Trophoblast cell (in vitro differentiated cells and primary cell): ENCODE measurements around the gene SLC51B.

ENCODE experiments used
- DNase-seq, 2 donors: peaks; one replicate each; pipeline ENCODE4 v3.0.0-alpha.2; 2016
- H2AFZ ChIP-seq: 2 replicates; pipeline ENCODE4 v1.6.1; 2013; ENCODE audit warnings: low read length, moderate library complexity, mild to moderate bottlenecking; ENCODE audit not compliant: insufficient read depth, poor library complexity
- H2AK5ac ChIP-seq: 2 replicates; pipeline ENCODE4 v1.6.1; 2013; ENCODE audit warnings: mild to moderate bottlenecking, low read length
- H2BK120ac ChIP-seq: 2 replicates; pipeline ENCODE4 v1.6.1; 2013; ENCODE audit warnings: low read length, mild to moderate bottlenecking, moderate library complexity; ENCODE audit not compliant: insufficient read depth, poor library complexity
- H2BK12ac ChIP-seq: 2 replicates; pipeline ENCODE4 v1.6.1; 2013; ENCODE audit warnings: mild to moderate bottlenecking, low read length, moderate library complexity
- H2BK5ac ChIP-seq: 2 replicates; pipeline ENCODE4 v1.6.1; 2013; ENCODE audit warnings: low read length, low read depth, moderate library complexity, mild to moderate bottlenecking; ENCODE audit not compliant: poor library complexity
- H3K14ac ChIP-seq: 2 replicates; pipeline ENCODE4 v1.6.1; 2013; ENCODE audit warnings: mild to moderate bottlenecking, low read length
- H3K18ac ChIP-seq: 2 replicates; pipeline ENCODE4 v1.6.1; 2013; ENCODE audit warnings: mild to moderate bottlenecking, low read length
- H3K23ac ChIP-seq: 2 replicates; pipeline ENCODE4 v1.6.1; 2013; ENCODE audit warnings: low read length
- H3K27ac ChIP-seq: 2 replicates; pipeline ENCODE4 v1.5.1; 2013; ENCODE audit warnings: low read depth, mild to moderate bottlenecking, inconsistent platforms, low read length, moderate library complexity
- H3K27me3 ChIP-seq: 2 replicates; pipeline ENCODE4 v1.6.1; 2013; ENCODE audit warnings: inconsistent platforms, mild to moderate bottlenecking, low read length, moderate library complexity; ENCODE audit not compliant: insufficient read depth
- H3K36me3 ChIP-seq, 2 experiments: 1 replicate in 1 of 2; 2 replicates in 1 of 2; pipeline ENCODE4 v1.6.1; 2013; ENCODE audit warnings: low read length in 2 of 2, mild to moderate bottlenecking in 2 of 2, moderate library complexity in 1 of 2; ENCODE audit not compliant: insufficient read depth in 2 of 2, control insufficient read depth in 1 of 2
- H3K4ac ChIP-seq: 2 replicates; pipeline ENCODE4 v1.6.1; 2013; ENCODE audit warnings: low read depth, mild to moderate bottlenecking, low read length, moderate library complexity
- H3K4me1 ChIP-seq, 2 experiments: 1 replicate in 1 of 2; 2 replicates in 1 of 2; pipeline ENCODE4 v1.6.1; 2013; ENCODE audit warnings: low read length in 2 of 2, mild to moderate bottlenecking in 2 of 2, moderate library complexity in 1 of 2; ENCODE audit not compliant: insufficient read depth in 2 of 2, control insufficient read depth in 1 of 2
- H3K4me2 ChIP-seq: 2 replicates; pipeline ENCODE4 v1.6.1; 2013; ENCODE audit warnings: inconsistent platforms, mild to moderate bottlenecking, low read length, moderate library complexity
- H3K4me3 ChIP-seq: 2 replicates; pipeline ENCODE4 v1.5.1; 2013; ENCODE audit warnings: mild to moderate bottlenecking, low read depth, low read length, inconsistent platforms
- H3K79me1 ChIP-seq: one replicate; pipeline ENCODE4 v1.6.1; 2013; ENCODE audit warnings: low read length
- H3K79me2 ChIP-seq: 2 replicates; pipeline ENCODE4 v1.6.1; 2013; ENCODE audit warnings: low read length, mild to moderate bottlenecking; ENCODE audit not compliant: control insufficient read depth, insufficient read depth, poor library complexity
- H3K9ac ChIP-seq: 2 replicates; pipeline ENCODE4 v1.6.1; 2013; ENCODE audit warnings: mild to moderate bottlenecking, low read length
- H3K9me3 ChIP-seq: 2 replicates; pipeline ENCODE4 v1.6.1; 2013; ENCODE audit warnings: low read depth, mild to moderate bottlenecking, control low read depth, inconsistent platforms, low read length; ENCODE audit not compliant: insufficient read depth
- H4K12ac ChIP-seq: 2 replicates; pipeline ENCODE4 v1.6.1; 2013; ENCODE audit warnings: low read depth, mild to moderate bottlenecking, low read length, moderate library complexity
- H4K8ac ChIP-seq: 2 replicates; pipeline ENCODE4 v1.6.1; 2013; ENCODE audit warnings: low read depth, mild to moderate bottlenecking, low read length, moderate library complexity
- H4K91ac ChIP-seq: one replicate; pipeline ENCODE4 v1.6.1; 2013; ENCODE audit warnings: low read depth, mild to moderate bottlenecking, low read length, moderate library complexity
- WGBS: extraction: QIAGEN DNeasy Blood & Tissue Kit; methylation state at CpG from one replicate; pipeline ENCODE4 v1.1.7; 2013; ENCODE audit warnings: missing lambda C conversion rate; ENCODE audit not compliant: insufficient read length, insufficient coverage; ENCODE audit errors: extremely low coverage; 5-methylcytosine and 5-hydroxymethylcytosine counted together

SLC51B gene

DNA sequence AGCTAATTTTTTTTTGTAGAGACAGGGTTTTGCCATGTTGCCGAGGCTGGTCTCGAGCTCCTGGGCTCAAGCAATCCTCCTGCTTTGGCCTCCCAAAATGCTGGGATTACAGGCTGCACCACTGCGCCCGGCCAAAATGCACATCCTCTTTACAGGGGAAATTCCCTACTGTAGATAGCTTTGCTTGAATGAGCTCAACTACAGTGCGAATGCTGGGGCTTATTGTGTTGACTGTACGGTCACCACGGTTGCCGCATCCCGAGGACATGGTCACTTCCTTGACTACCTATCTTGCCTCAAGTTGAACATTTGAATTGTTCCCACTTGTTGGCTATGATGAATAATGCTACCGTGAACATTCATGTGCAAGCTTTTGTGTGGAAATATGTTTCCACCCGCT lies 10.5 kb upstream of the SLC51B start:
- Histone ChIP-seq H3K79me2 (no peaks in the 10 kb centered on the region), H3K79me1 (no peaks in the 10 kb centered on the region), H3K4ac (no peak overlapping the region), H3K9me3 (peaks cover 2% of the 10 kb centered on the region), H2BK12ac (no peak overlapping the region), H3K27me3 (no peaks in the 10 kb centered on the region), H3K18ac (no peak overlapping the region), H2AFZ (no peak overlapping the region), H3K4me3 (no peak overlapping the region), H2BK120ac (no peak overlapping the region), H3K4me1 (peaks cover 0 to 2% of the 10 kb centered on the region in 2 experiments), H3K36me3 (no peaks in the 10 kb centered on the region), H3K4me2 (no peak overlapping the region), H3K9ac (no peak overlapping the region), H4K12ac (no peak overlapping the region), H3K23ac (no peak overlapping the region), H2AK5ac (no peak overlapping the region), H3K14ac (no peak overlapping the region), H4K91ac (no peak overlapping the region), H3K27ac (no peak overlapping the region), H2BK5ac (no peak overlapping the region), H4K8ac (no peak overlapping the region)
- no peak for DNase-seq
- WGBS = no CpG with 5 or more reads among the region's 11 CpGs

DNA sequence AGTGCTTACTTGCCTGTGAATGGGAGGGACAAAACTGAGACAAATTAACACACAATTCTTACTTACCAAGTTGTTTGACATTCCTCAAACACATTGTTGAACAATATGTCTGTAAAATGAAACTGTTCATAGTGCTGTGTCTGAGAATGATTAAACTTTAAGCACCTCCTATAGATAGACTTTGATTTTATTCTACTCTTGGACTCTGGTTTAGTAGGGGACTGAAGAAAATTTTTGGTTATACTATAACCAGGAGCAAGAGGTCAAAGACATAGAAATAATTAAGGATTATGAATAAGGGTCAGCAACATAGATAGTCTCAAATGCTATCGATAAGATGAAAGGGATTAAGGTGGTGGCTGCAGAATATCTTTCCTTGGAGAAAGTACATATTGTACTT lies 7.9 kb upstream of the SLC51B start:
- H3K14ac ChIP-seq = no peak overlapping the region
- no peaks in the 10 kb centered on the region for H3K9me3 ChIP-seq
- no peak overlapping the region for H3K4me3 ChIP-seq
- no peaks in the 10 kb centered on the region for H3K79me2 ChIP-seq
- no peak overlapping the region for H2BK120ac ChIP-seq
- no peak overlapping the region for H3K9ac ChIP-seq
- H3K27ac ChIP-seq = no peak overlapping the region
- H3K4me2 ChIP-seq = no peak overlapping the region
- no peaks in the 10 kb centered on the region for H3K36me3 ChIP-seq
- H2BK12ac ChIP-seq = no peak overlapping the region
- H2AK5ac ChIP-seq = no peak overlapping the region
- H4K12ac ChIP-seq = no peak overlapping the region
- no peak overlapping the region for H3K18ac ChIP-seq
- H3K4ac ChIP-seq = no peak overlapping the region
- H3K79me1 ChIP-seq = no peaks in the 10 kb centered on the region
- no peak overlapping the region for H2BK5ac ChIP-seq
- no peak overlapping the region for H3K23ac ChIP-seq
- H3K4me1 ChIP-seq = no peaks in the 10 kb centered on the region
- H2AFZ ChIP-seq = no peak overlapping the region
- H4K91ac ChIP-seq = no peak overlapping the region
- no peaks in the 10 kb centered on the region for H3K27me3 ChIP-seq
- no CpG with 5 or more reads among the region's 1 CpG for WGBS
- no peak overlapping the region for H4K8ac ChIP-seq
- DNase-seq = no peak

DNA sequence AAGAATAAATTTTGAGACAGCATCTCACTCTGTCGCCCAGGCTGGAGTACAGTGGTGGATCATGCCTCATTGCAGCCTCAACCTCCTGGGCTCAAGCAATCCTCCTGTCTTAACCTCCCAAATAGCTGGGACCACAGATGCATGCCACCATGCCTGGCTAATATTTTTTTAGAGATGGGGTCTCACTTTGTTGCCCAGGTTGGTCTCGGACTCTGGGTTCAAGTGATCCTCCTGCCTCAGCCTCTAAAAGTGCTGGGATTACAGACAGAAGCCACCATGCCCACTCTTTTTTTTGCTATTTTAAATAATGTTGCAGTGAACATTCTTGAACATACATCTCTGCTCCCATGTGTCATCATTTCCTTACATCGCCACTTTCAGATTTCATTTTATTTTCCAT lies 6.8 kb upstream of the SLC51B start:
- no peaks in the 10 kb centered on the region for H3K36me3 ChIP-seq
- H3K4me2 ChIP-seq = no peak overlapping the region
- H3K23ac ChIP-seq = no peak overlapping the region
- no peaks in the 10 kb centered on the region for H3K79me2 ChIP-seq
- no CpG with 5 or more reads among the region's 3 CpGs for WGBS
- no peak overlapping the region for H3K4ac ChIP-seq
- no peak overlapping the region for H4K91ac ChIP-seq
- H2BK5ac ChIP-seq = no peak overlapping the region
- H2BK12ac ChIP-seq = no peak overlapping the region
- no peak overlapping the region for H4K8ac ChIP-seq
- H3K14ac ChIP-seq = no peak overlapping the region
- H3K9me3 ChIP-seq = no peaks in the 10 kb centered on the region
- H2AK5ac ChIP-seq = no peak overlapping the region
- H3K79me1 ChIP-seq = no peaks in the 10 kb centered on the region
- H3K4me1 ChIP-seq = no peaks in the 10 kb centered on the region
- no peak for DNase-seq
- H2BK120ac ChIP-seq = no peak overlapping the region
- no peak overlapping the region for H3K9ac ChIP-seq
- H3K27me3 ChIP-seq = no peaks in the 10 kb centered on the region
- H3K27ac ChIP-seq = no peak overlapping the region
- no peak overlapping the region for H3K4me3 ChIP-seq
- no peak overlapping the region for H4K12ac ChIP-seq
- H3K18ac ChIP-seq = no peak overlapping the region
- H2AFZ ChIP-seq = no peak overlapping the region

DNA sequence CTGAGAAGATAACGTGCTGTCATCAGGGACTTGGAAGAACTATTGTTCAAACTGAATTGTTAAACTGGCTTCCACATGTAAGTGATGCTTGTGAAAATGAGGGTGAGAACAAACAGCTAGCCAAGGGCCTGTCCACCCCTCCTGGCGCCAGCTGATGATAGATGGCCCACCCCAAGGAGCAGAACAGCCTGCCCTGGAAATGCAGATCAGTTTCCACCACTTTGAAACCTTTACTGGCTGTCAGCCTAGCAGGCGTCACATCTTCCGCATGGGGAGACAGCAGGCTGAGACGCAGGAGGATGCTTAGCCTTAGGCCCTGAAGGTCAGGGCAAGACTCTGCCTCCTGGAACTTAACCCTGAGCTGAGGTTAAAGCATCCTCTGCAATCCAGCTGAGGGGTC lies 6.4 kb upstream of the SLC51B start:
- H3K14ac ChIP-seq = no peak overlapping the region
- no peaks in the 10 kb centered on the region for H3K4me1 ChIP-seq
- H2AK5ac ChIP-seq = no peak overlapping the region
- H2BK120ac ChIP-seq = no peak overlapping the region
- no peak overlapping the region for H2AFZ ChIP-seq
- H3K4ac ChIP-seq = no peak overlapping the region
- H4K8ac ChIP-seq = no peak overlapping the region
- H3K4me2 ChIP-seq = no peak overlapping the region
- no peak overlapping the region for H4K91ac ChIP-seq
- no peaks in the 10 kb centered on the region for H3K36me3 ChIP-seq
- no peak overlapping the region for H3K4me3 ChIP-seq
- no peak overlapping the region for H3K18ac ChIP-seq
- no peaks in the 10 kb centered on the region for H3K27me3 ChIP-seq
- H3K27ac ChIP-seq = no peak overlapping the region
- no peak overlapping the region for H2BK5ac ChIP-seq
- no peaks in the 10 kb centered on the region for H3K79me1 ChIP-seq
- H3K9ac ChIP-seq = no peak overlapping the region
- H3K9me3 ChIP-seq = no peaks in the 10 kb centered on the region
- no peak overlapping the region for H4K12ac ChIP-seq
- H3K23ac ChIP-seq = no peak overlapping the region
- H3K79me2 ChIP-seq = no peaks in the 10 kb centered on the region
- H2BK12ac ChIP-seq = no peak overlapping the region
- no peak for DNase-seq
- no CpG with 5 or more reads among the region's 5 CpGs for WGBS
